Pancreas (tissue), 10 donors: ENCODE measurements around the gene MASTL. TPM values are rescaled to one million over a fixed set of nuclear protein-coding genes. Genes with fewer than 3 reads are reported as not detected.

Experiments used
- ATAC-seq, 4 donors: fragments of 200-7000 bp; cut with Tn5 transposase; one replicate each; pipeline versions ENCODE4 v1.8.0 to v1.9.1; 2020; ENCODE audit warnings: mild to moderate bottlenecking in 4 of 4, moderate library complexity in 4 of 4
- DNase-seq, 6 donors: peaks; one replicate each; pipeline ENCODE4 v3.0.0-alpha.2; 2020
- FAIRE-seq: peaks from 2 replicates; lab custom pipeline; 2012; peaks lifted over from hg19 to GRCh38; lab: Jason Lieb, UNC
- H3K27ac ChIP-seq, 4 donors: fragments of 200-600 bp; sonication (generic); 1 replicate in 3 of 4; 2 replicates in 1 of 4; pipeline versions ENCODE4 v1.5.0 to v1.8.0; 2020
- H3K27me3 ChIP-seq, 4 donors: fragments of 200-600 bp; one replicate each; pipeline ENCODE4 v1.8.0; 2021
- H3K36me3 ChIP-seq, 3 donors: fragments of 200-600 bp; sonication (generic) in 1 of 3; one replicate each; pipeline versions ENCODE4 v1.5.0 to v1.8.0; 2020 to 2021
- H3K4me1 ChIP-seq, 3 donors: fragments of 200-600 bp; one replicate each; pipeline ENCODE4 v1.8.0; 2021
- H3K4me3 ChIP-seq, 4 donors: fragments of 200-600 bp; sonication (generic) in 2 of 4; one replicate each; pipeline versions ENCODE4 v1.5.0 to v1.8.0; 2020 to 2021
- H3K9me3 ChIP-seq, 4 donors: fragments of 200-600 bp; one replicate each; pipeline ENCODE4 v1.8.0; 2021
- WGBS, 2 donors: extraction: QIAGEN DNeasy Blood & Tissue Kit; methylation state at CpG; one replicate each; pipeline ENCODE4 v1.1.7; 2013; 5-methylcytosine and 5-hydroxymethylcytosine counted together
- intact Hi-C, 3 donors: fragments of 100-400 bp; cut with DNase I; formaldehyde crosslinking; loops; one replicate each; pipeline versions ENCODE4 v1.11.1 to v1.14.2; 2022
- polyA plus RNA-seq, 2 donors: library from polyadenylated mRNA; stranded (reverse); fragments of 200-250 nt; gene quantifications; one replicate each; pipeline ENCODE4 v1.2.3, GENCODE V29; 2013
- total RNA-seq, 6 donors: library from RNA; stranded (reverse); fragmentation: NEBNext Ultra II Directional in 4 of 6; extraction: Animal tissue kit (Norgen Biotek cat#: 25700) in 4 of 6; gene quantifications; one replicate each; pipeline versions ENCODE4 v1.2.1 to v1.2.4, GENCODE V29; 2021 to 2023
- TF ChIP-seq, protein P1 (sequence below), 4 donors: fragments of 200-600 bp; sonication (generic) in 3 of 4; IDR thresholded peaks; one replicate each; pipeline versions ENCODE4 v1.5.0 to v1.8.0; 2021; ENCODE audit warnings: antibody characterized with exemption in 4 of 4
- donor health status: healthy with polysubstance abuse.
- donor health status: DM: no; HTN: no; CAD: no; lungs with moderate emphysema.
- donor health status: DM: no; HTN: no; CAD: no.
- donor health status: control.
- donor health status: control.
- donor health status: Bipolar disorder and iron deficiency.
- donor health status: DM: yes; HTN: yes; CAD: no.
- donor health status: DM: no; HTN: no; CAD: no.
- donor health status: DM: no; HTN: no; CAD: no.
- donor health status: DM: yes; HTN: yes; CAD: no.

Gene MASTL
- total and polyA plus RNA-seq, 8 donors = 1.3 to 3.7 (median 2.1) TPM

GRCh38 chr10:27145937-27146336 is 9.2 kb upstream of the MASTL start:
- FAIRE-seq (no peak), ATAC-seq (no peak), DNase-seq (no peak)
- Histone ChIP-seq H3K36me3 (peaks cover 0 to 34% (median 9%) of the 10 kb centered on the region in 3 donors), H3K9me3 (no peaks in the 10 kb centered on the region), H3K27ac (no peak overlapping the region), H3K27me3 (no peaks in the 10 kb centered on the region), H3K4me1 (no peaks in the 10 kb centered on the region), H3K4me3 (no peak overlapping the region)
- TF ChIP-seq, protein P1, sequence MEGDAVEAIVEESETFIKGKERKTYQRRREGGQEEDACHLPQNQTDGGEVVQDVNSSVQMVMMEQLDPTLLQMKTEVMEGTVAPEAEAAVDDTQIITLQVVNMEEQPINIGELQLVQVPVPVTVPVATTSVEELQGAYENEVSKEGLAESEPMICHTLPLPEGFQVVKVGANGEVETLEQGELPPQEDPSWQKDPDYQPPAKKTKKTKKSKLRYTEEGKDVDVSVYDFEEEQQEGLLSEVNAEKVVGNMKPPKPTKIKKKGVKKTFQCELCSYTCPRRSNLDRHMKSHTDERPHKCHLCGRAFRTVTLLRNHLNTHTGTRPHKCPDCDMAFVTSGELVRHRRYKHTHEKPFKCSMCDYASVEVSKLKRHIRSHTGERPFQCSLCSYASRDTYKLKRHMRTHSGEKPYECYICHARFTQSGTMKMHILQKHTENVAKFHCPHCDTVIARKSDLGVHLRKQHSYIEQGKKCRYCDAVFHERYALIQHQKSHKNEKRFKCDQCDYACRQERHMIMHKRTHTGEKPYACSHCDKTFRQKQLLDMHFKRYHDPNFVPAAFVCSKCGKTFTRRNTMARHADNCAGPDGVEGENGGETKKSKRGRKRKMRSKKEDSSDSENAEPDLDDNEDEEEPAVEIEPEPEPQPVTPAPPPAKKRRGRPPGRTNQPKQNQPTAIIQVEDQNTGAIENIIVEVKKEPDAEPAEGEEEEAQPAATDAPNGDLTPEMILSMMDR (IDR thresholded peaks at IDR 0.05) = no peak
- intact Hi-C loops = no loop called here

DNA sequence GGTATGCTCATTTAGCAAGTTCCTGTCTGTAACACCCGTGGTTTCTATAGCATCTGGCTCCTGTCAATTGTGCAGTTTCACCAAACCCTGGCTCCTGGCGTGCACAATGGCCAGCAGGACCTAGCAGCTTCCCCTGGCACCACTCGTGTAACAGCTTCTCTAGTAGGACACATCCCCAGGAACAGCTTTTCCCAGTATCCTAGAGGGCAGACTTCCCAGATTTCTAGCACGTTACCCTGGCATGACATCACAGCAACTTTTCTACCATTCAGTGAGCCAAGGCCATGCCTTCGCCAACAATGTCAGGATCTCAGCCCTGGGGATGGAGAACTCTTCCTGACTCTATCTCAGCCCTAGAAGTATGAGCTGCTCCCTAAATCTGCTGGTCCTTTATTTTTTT is 7.5 kb upstream of the MASTL start:
- H3K9me3 ChIP-seq = no peaks in the 10 kb centered on the region
- H3K36me3 ChIP-seq = peaks cover 0 to 34% (median 9%) of the 10 kb centered on the region in 3 donors
- H3K27ac ChIP-seq = no peak overlapping the region
- TF ChIP-seq, protein P1 (IDR thresholded peaks at IDR 0.05) = no peak
- FAIRE-seq (no peak), ATAC-seq (no peak), DNase-seq (no peak)
- H3K4me3 ChIP-seq = no peak overlapping the region
- H3K4me1 ChIP-seq = peaks cover 0 to 10% (median 7%) of the 10 kb centered on the region in 3 donors
- intact Hi-C loops = no loop called here
- WGBS, 2 donors = 90 to 96% methylated on average over 5 of the region's 5 CpGs
- no peaks in the 10 kb centered on the region for H3K27me3 ChIP-seq

DNA sequence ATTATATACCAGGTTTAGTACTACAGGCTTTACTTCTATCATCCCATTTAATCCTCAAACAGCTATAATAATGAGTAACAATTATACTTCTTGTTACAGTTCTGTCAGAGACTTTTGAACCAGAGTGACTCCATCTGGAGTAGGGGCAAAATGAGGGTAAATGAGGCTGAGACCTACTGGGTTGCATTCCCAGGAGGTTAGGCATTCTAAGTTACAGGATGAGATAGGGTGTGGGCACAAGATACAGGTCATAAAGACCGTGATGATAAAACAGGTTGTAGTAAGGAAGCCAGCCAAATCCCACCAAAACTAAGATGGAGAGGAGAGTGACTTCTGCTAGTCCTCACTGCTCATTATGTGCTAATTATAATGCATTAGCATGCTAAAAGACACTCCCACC is 4.9 kb upstream of the MASTL start:
- intact Hi-C loops = no loop called here
- FAIRE-seq = no peak
- WGBS, 2 donors = 69 to 81% methylated on average over 1 of the region's 1 CpG

GRCh38 chr10:27152687-27153086 is 2.5 kb upstream of the MASTL start:
- H3K4me1 ChIP-seq = peaks cover 0 to 20% (median 13%) of the 10 kb centered on the region in 3 donors
- H3K36me3 ChIP-seq = peaks cover 0 to 3% (median 0%) of the 10 kb centered on the region in 3 donors
- TF ChIP-seq, protein P1 (IDR thresholded peaks at IDR 0.05) = no peak
- no peak for ATAC-seq
- peak overlapping the region in 3 of 4 donors; percentile 52 to 86 (median 83) for H3K4me3 ChIP-seq
- no peak for DNase-seq
- intact Hi-C loops = no loop called here
- H3K27ac ChIP-seq = no peak overlapping the region
- no peaks in the 10 kb centered on the region for H3K9me3 ChIP-seq
- no peaks in the 10 kb centered on the region for H3K27me3 ChIP-seq
- no peak for FAIRE-seq

More for the DNA sequence above, 4.9 kb upstream of the MASTL start:
- no peaks in the 10 kb centered on the region for H3K27me3 ChIP-seq
- peaks cover 0 to 14% (median 13%) of the 10 kb centered on the region in 3 donors for H3K4me1 ChIP-seq
- peaks cover 0 to 24% (median 4%) of the 10 kb centered on the region in 3 donors for H3K36me3 ChIP-seq
- no peak overlapping the region for H3K27ac ChIP-seq
- no peak for DNase-seq
- TF ChIP-seq, protein P1 (IDR thresholded peaks at IDR 0.05) = no peak
- H3K9me3 ChIP-seq = no peaks in the 10 kb centered on the region
- no peak for ATAC-seq
- H3K4me3 ChIP-seq = no peak overlapping the region

DNA sequence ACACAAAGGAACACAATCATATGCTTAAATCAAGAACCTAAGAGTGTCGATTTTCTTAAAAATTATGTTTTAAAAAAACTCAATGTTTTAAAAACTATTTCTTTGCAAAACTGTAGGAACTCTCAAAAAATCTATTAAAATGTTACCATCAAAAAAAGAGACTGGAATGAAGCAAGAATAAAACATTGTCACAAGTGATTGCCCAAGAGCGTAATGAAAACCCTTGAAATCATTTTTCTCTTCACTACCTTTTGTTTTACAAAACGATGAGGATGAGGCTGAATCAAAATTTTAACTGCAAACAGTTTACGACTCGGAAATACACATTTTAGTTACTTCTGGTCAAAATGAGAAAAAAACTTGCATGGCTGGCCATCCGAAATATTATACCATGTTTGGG is 1.8 kb upstream of the MASTL start:
- Histone ChIP-seq H3K4me1 (peaks cover 0 to 20% (median 13%) of the 10 kb centered on the region in 3 donors), H3K36me3 (no peaks in the 10 kb centered on the region), H3K27me3 (no peaks in the 10 kb centered on the region), H3K4me3 (peak overlapping the region; percentile 52 to 86 (median 83)), H3K27ac (peak overlapping the region in 2 of 4 donors; percentile 99), H3K9me3 (no peaks in the 10 kb centered on the region)
- WGBS, 2 donors = 1 to 3% methylated on average over 6 of the region's 6 CpGs
- intact Hi-C loops = no loop called here
- no peak for ATAC-seq
- TF ChIP-seq, protein P1 (IDR thresholded peaks at IDR 0.05) = no peak
- no peak for DNase-seq
- FAIRE-seq = no peak
